Measurements from ENCODE around the gene CDC25C. TPM values are rescaled to one million over a fixed set of nuclear protein-coding genes. Genes with fewer than 3 reads are reported as not detected.

Gene CDC25C
- total and polyA plus RNA-seq, 9 of the 15 experiments (the other 6 are each of a cell fraction or from before 2014, with no cell fraction given) = 19.1 to 63.7 (median 31.9) TPM

DNA sequence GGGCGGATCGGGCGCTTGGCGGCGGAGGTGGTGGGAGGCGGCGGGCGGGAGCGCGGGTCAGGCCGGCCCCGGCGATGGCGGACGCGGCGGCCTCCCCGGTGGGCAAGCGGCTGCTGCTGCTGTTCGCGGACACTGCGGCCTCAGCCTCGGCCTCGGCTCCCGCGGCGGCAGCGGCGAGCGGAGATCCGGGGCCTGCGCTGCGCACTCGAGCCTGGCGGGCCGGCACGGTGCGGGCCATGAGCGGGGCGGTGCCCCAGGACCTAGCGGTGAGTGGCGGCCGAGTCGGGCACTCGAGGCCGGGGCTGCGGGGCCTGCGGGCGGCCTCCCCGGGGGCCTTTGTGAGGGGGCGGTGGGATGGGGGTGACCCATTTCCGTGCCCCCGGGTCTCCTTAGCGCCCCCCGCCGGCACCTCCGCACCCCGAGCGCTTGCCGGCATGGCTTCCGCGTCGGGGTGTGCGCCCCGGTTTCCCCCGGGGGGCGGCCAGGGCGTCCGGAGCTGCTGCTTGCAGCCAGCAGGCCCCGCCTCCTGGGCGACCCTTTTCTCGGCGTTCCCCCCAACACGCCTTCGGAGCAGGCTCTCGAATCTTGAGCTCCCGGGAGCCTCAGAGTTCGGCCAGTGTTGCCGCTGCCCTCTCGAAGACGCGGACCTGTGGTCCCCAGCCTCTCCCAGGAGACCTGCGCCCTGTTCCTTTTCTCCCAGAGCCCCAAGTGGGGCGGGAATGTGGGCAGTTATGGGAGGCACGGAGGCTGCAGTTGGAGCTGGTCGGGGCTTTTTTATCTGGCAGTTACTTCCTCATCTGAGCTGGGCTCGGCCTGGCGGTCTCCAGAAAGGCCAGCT lies 21.3 kb upstream of the CDC25C start (continued):
- TF ChIP-seq, protein P1, sequence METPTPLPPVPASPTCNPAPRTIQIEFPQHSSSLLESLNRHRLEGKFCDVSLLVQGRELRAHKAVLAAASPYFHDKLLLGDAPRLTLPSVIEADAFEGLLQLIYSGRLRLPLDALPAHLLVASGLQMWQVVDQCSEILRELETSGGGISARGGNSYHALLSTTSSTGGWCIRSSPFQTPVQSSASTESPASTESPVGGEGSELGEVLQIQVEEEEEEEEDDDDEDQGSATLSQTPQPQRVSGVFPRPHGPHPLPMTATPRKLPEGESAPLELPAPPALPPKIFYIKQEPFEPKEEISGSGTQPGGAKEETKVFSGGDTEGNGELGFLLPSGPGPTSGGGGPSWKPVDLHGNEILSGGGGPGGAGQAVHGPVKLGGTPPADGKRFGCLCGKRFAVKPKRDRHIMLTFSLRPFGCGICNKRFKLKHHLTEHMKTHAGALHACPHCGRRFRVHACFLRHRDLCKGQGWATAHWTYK (CRISPR knock-in tag; IDR thresholded peaks at IDR 0.05) = peak; percentile 29; the same call in 1 of the 2 replicates
- TF ChIP-seq, protein P2, sequence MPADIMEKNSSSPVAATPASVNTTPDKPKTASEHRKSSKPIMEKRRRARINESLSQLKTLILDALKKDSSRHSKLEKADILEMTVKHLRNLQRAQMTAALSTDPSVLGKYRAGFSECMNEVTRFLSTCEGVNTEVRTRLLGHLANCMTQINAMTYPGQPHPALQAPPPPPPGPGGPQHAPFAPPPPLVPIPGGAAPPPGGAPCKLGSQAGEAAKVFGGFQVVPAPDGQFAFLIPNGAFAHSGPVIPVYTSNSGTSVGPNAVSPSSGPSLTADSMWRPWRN (IDR thresholded peaks at IDR 0.05; ENCODE audit: low read depth) = no peak
- TF ChIP-seq, protein P3, sequence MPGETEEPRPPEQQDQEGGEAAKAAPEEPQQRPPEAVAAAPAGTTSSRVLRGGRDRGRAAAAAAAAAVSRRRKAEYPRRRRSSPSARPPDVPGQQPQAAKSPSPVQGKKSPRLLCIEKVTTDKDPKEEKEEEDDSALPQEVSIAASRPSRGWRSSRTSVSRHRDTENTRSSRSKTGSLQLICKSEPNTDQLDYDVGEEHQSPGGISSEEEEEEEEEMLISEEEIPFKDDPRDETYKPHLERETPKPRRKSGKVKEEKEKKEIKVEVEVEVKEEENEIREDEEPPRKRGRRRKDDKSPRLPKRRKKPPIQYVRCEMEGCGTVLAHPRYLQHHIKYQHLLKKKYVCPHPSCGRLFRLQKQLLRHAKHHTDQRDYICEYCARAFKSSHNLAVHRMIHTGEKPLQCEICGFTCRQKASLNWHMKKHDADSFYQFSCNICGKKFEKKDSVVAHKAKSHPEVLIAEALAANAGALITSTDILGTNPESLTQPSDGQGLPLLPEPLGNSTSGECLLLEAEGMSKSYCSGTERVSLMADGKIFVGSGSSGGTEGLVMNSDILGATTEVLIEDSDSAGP (CRISPR knock-in tag; IDR thresholded peaks at IDR 0.05) = no peak
- TF ChIP-seq ZNF184 (CRISPR knock-in tag; IDR thresholded peaks at IDR 0.05) = no peak
- no peak for TF ChIP-seq ZNF133 (CRISPR knock-in tag; IDR thresholded peaks at IDR 0.05)
- no peak for TF ChIP-seq HDAC6 (IDR thresholded peaks at IDR 0.05; ENCODE audit: low read depth, low read length)
- TF ChIP-seq, protein P4, sequence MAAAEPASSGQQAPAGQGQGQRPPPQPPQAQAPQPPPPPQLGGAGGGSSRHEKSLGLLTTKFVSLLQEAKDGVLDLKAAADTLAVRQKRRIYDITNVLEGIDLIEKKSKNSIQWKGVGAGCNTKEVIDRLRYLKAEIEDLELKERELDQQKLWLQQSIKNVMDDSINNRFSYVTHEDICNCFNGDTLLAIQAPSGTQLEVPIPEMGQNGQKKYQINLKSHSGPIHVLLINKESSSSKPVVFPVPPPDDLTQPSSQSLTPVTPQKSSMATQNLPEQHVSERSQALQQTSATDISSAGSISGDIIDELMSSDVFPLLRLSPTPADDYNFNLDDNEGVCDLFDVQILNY (CRISPR knock-in tag; IDR thresholded peaks at IDR 0.05) = no peak
- no peak for TF ChIP-seq SREBF2 (CRISPR knock-in tag; IDR thresholded peaks at IDR 0.05)
- TF ChIP-seq GATAD2B (IDR thresholded peaks at IDR 0.05; ENCODE audit: borderline replicate concordance) = peak; percentile 42; the same call in 1 of the 2 replicates
- peak; percentile 76 for TF ChIP-seq ELF1 (tag; IDR thresholded peaks at IDR 0.05)

Data from K562 (cell line).